GM23338 (cell line): ENCODE data around the gene OR2AT4. TPM values are rescaled to one million over a fixed set of nuclear protein-coding genes. Genes with fewer than 3 reads are reported as not detected.

Experiments used
- ATAC-seq: fragments of 200-7000 bp; cut with Tn5 transposase; 3 replicates; pipeline ENCODE4 v1.9.1; 2020
- DNase-seq: peaks from one replicate; pipeline ENCODE4 v3.0.0-alpha.2; 2015; ENCODE audit warnings: low spot score
- H2AFZ ChIP-seq: fragments of 200-600 bp; sonication (generic); 2 replicates; pipeline ENCODE4 v1.8.0; 2016; ENCODE audit warnings: antibody characterized with exemption, mild to moderate bottlenecking, moderate library complexity
- H3F3A ChIP-seq: fragments of 200-600 bp; sonication (generic); replicated peaks from 2 replicates; pipeline ENCODE4 v1.8.0; 2017; ENCODE audit warnings: antibody characterized with exemption, mixed run types, low read depth
- H3K27ac ChIP-seq: fragments of 200-600 bp; sonication (generic); 2 replicates; pipeline ENCODE4 v1.6.1; 2016; ENCODE audit warnings: low read depth
- H3K27me3 ChIP-seq: fragments of 200-600 bp; sonication (generic); 2 replicates; pipeline ENCODE4 v1.8.0; 2016; ENCODE audit warnings: mild to moderate bottlenecking, mixed run types, moderate library complexity; ENCODE audit not compliant: insufficient read depth
- H3K36me3 ChIP-seq: fragments of 200-600 bp; sonication (generic); 2 replicates; pipeline ENCODE4 v1.8.0; 2016; ENCODE audit warnings: mild to moderate bottlenecking; ENCODE audit not compliant: insufficient read depth
- H3K4me1 ChIP-seq: fragments of 200-600 bp; sonication (generic); 2 replicates; pipeline ENCODE4 v1.8.0; 2016; ENCODE audit warnings: mild to moderate bottlenecking, moderate library complexity; ENCODE audit not compliant: insufficient read depth
- H3K4me2 ChIP-seq: fragments of 200-600 bp; sonication (generic); 2 replicates; pipeline ENCODE4 v1.7.1; 2017; ENCODE audit warnings: mixed run types
- H3K4me3 ChIP-seq: fragments of 200-600 bp; sonication (generic); 2 replicates; pipeline ENCODE4 v1.6.1; 2016; ENCODE audit warnings: mixed run types
- H3K79me2 ChIP-seq: fragments of 200-600 bp; sonication (generic); replicated peaks from 2 replicates; pipeline ENCODE4 v1.8.0; 2017; ENCODE audit warnings: mild to moderate bottlenecking; ENCODE audit not compliant: insufficient read depth
- H3K9me2 ChIP-seq: fragments of 200-600 bp; sonication (generic); 2 replicates; pipeline ENCODE4 v1.8.0; 2017; ENCODE audit not compliant: insufficient read depth
- H4K20me1 ChIP-seq: fragments of 200-600 bp; sonication (generic); replicated peaks from 2 replicates; pipeline ENCODE4 v1.8.0; 2017; ENCODE audit warnings: mild to moderate bottlenecking; ENCODE audit not compliant: insufficient read depth
- H3K27ac Mint-ChIP-seq: 2 replicates; pipeline ENCODE4 v1.8.0; 2020; ENCODE audit warnings: inconsistent platforms, mild to moderate bottlenecking, moderate library complexity, mixed read lengths
- H3K27me3 Mint-ChIP-seq: 3 replicates; pipeline ENCODE4 v1.8.0; 2022; ENCODE audit warnings: low read depth, mild to moderate bottlenecking, moderate library complexity, mixed read lengths, inconsistent platforms; ENCODE audit not compliant: insufficient read depth, poor library complexity
- H3K36me3 Mint-ChIP-seq: 3 replicates; pipeline ENCODE4 v1.8.0; 2021; ENCODE audit warnings: low read depth, mild to moderate bottlenecking, inconsistent platforms, moderate library complexity, mixed read lengths
- H3K4me1 Mint-ChIP-seq: 3 replicates; pipeline ENCODE4 v1.8.0; 2020; ENCODE audit warnings: mild to moderate bottlenecking, inconsistent platforms, mixed read lengths
- H3K4me3 Mint-ChIP-seq: 3 replicates; pipeline ENCODE4 v1.8.0; 2021; ENCODE audit warnings: moderate library complexity, mild to moderate bottlenecking, inconsistent platforms, mixed read lengths
- H3K9me3 Mint-ChIP-seq: 3 replicates; pipeline ENCODE4 v1.8.0; 2020; ENCODE audit warnings: moderate library complexity, mild to moderate bottlenecking, inconsistent platforms, mixed read lengths
- CREB1 ChIP-seq: fragments of 250-450 bp; sonication (Bioruptor Pico); IDR thresholded peaks from 2 replicates; pipeline ENCODE4 v1.5.0; 2020; ENCODE audit warnings: low read depth, mild to moderate bottlenecking, moderate library complexity
- EZH2 ChIP-seq: fragments of 200-600 bp; sonication (generic); IDR thresholded peaks from one replicate; pipeline ENCODE4 v1.8.0; 2017; ENCODE audit warnings: antibody characterized with exemption, mild to moderate bottlenecking, low read depth; ENCODE audit not compliant: unreplicated experiment
- EZH2phosphoT487 ChIP-seq: fragments of 200-600 bp; sonication (generic); IDR thresholded peaks from one replicate; pipeline ENCODE4 v1.8.1; 2018; ENCODE audit warnings: antibody characterized with exemption; ENCODE audit not compliant: unreplicated experiment
- JUNB ChIP-seq: IDR thresholded peaks from one replicate; pipeline ENCODE4 v1.6.1; 2016; ENCODE audit warnings: antibody characterized with exemption; ENCODE audit not compliant: unreplicated experiment
- NANOG ChIP-seq: IDR thresholded peaks from 2 replicates; pipeline ENCODE4 v1.6.1; 2016; ENCODE audit warnings: antibody characterized with exemption, borderline replicate concordance
- POLR2AphosphoS5 ChIP-seq: IDR thresholded peaks from 2 replicates; pipeline ENCODE4 v1.6.1; 2016; ENCODE audit warnings: antibody characterized with exemption, low read depth
- STAT1 ChIP-seq: IDR thresholded peaks from one replicate; pipeline ENCODE4 v1.6.1; 2016; ENCODE audit warnings: antibody characterized with exemption; ENCODE audit not compliant: unreplicated experiment
- ZNF114 ChIP-seq: fragments of 250-450 bp; sonication (Bioruptor Pico); IDR thresholded peaks from 2 replicates; pipeline ENCODE4 v1.5.0; 2020; ENCODE audit warnings: mild to moderate bottlenecking, moderate library complexity
- ZNF331 ChIP-seq: fragments of 250-450 bp; sonication (Bioruptor Pico); IDR thresholded peaks from 2 replicates; pipeline ENCODE4 v1.5.0; 2020; ENCODE audit warnings: low read depth, mild to moderate bottlenecking, moderate library complexity
- polyA plus RNA-seq: library from polyadenylated mRNA; unstranded; fragments of >200 nt; fragmentation: Nextera tagmentation; extraction: Ambion mirVana; gene quantifications from 2 replicates; pipeline ENCODE4 v1.2.1, GENCODE V29; 2016
- total RNA-seq: library from RNA; depleted of rRNA; stranded (reverse); fragments of >200 nt; shearing (Covaris generic); gene quantifications from 2 replicates; pipeline ENCODE4 v1.2.3, GENCODE V29; 2014
- TF ChIP-seq, protein P1 (sequence below), 2 experiments: fragments of 200-600 bp in 1 of 2; sonication (generic) in 1 of 2; conservative IDR thresholded peaks; 2 replicates each; pipeline versions ENCODE4 v1.5.1 to v1.6.1; 2016 to 2017; ENCODE audit warnings: antibody characterized with exemption in 2 of 2, low read depth in 2 of 2, mild to moderate bottlenecking in 2 of 2, moderate library complexity in 1 of 2
- TF ChIP-seq, protein P2 (sequence below): IDR thresholded peaks from 2 replicates; pipeline ENCODE4 v1.6.1; 2016; ENCODE audit warnings: antibody characterized with exemption
- TF ChIP-seq, protein P3 (sequence below): IDR thresholded peaks from one replicate; pipeline ENCODE4 v1.6.1; 2018; ENCODE audit warnings: antibody characterized with exemption; ENCODE audit not compliant: unreplicated experiment

The OR2AT4 gene
- total and polyA plus RNA-seq, 2 experiments from 2014 or later: not detected

DNA sequence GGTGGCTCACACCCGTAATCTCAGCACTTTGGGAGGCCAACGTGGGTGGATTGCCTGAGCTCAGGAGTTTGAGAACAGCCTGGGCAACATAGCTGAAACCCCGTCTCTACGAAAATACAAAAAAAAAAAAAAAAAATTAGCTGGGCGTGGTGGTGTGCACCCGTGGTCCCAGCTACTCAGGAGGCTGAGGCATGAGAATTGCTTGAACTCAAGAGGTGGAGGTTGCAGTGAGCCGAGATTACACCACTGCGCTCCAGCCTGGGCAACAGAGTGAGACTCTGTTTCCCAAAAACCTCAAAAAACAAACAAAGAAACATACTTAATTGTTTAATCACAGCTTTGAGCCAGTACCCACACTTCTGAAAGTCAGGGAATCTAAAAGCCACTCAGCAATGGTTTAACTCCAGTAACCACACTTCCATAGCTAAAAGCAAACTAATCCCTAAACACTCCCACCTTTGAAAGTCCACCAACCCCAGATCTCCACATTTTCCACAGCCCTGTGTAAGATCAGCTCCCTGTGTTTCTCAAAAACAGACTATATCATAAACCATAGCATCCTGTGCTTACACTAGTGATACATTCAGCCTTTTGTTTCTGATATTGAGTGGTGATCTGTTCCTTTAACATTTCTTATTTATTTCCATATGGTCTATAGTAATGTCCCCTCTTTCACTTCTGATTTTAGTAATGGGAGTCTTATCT lies 4.9 kb upstream of the OR2AT4 start:
- Histone ChIP-seq H3K4me2 (no peak overlapping the region), H3K4me3 (no peak overlapping the region), H3K4me1 (no peaks in the 10 kb centered on the region; the same call in 1 of the 2 replicates), H3K27me3 (no peaks in the 10 kb centered on the region), H3F3A (no peaks in the 10 kb centered on the region), H3K27ac (no peak overlapping the region), H2AFZ (no peak overlapping the region), H3K79me2 (no peaks in the 10 kb centered on the region), H3K9me2 (no peaks in the 10 kb centered on the region), H3K36me3 (no peaks in the 10 kb centered on the region), H4K20me1 (no peaks in the 10 kb centered on the region)
- Mint-ChIP-seq H3K4me3 (no peak overlapping the region), H3K9me3 (peaks cover 7% of the 10 kb centered on the region; the same call in 2 of the 3 replicates), H3K27me3 (no peaks in the 10 kb centered on the region), H3K36me3 (no peaks in the 10 kb centered on the region), H3K4me1 (peaks cover 7% of the 10 kb centered on the region; the same call in 2 of the 3 replicates), H3K27ac (no peak overlapping the region)
- no peak for ATAC-seq
- DNase-seq: no peak
- TF ChIP-seq JUNB (no peak), POLR2AphosphoS5 (no peak), STAT1 (no peak), CREB1 (no peak), ZNF114 (CRISPR knock-in tag) (no peak)

DNA sequence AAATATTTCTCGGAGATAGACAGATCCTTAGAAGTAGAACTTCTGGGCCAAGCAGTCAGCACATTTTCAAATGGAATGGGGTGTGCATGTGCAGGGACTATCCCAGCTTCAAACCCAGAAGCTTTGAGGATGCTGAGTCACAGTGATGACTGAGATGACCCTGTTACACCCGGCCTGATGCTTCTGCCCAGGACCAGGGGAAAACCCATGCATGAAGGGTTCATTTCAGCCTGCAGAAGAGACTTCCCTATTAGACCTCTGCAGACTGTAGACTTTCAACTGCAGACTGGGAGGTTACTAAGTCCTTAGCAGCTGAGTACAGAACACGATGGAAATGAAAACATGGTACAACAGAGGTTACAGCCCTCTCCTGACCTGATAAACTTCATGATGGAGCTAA lies 3.6 kb upstream of the OR2AT4 start:
- no peak overlapping the region for H3K4me3 ChIP-seq
- DNase-seq (no peak), ATAC-seq (no peak)
- no peaks in the 10 kb centered on the region for H3K27me3 Mint-ChIP-seq
- no peak for TF ChIP-seq NANOG
- no peak for TF ChIP-seq ZNF114 (CRISPR knock-in tag)
- no peak for TF ChIP-seq ZNF331 (CRISPR knock-in tag)
- no peak for TF ChIP-seq STAT1
- H3K9me3 Mint-ChIP-seq: peaks cover 7% of the 10 kb centered on the region; the same call in 2 of the 3 replicates
- H3K79me2 ChIP-seq: no peaks in the 10 kb centered on the region
- no peaks in the 10 kb centered on the region for H4K20me1 ChIP-seq
- H3K36me3 Mint-ChIP-seq: no peaks in the 10 kb centered on the region
- H3K9me2 ChIP-seq: no peaks in the 10 kb centered on the region
- no peak overlapping the region for H3K27ac Mint-ChIP-seq
- no peaks in the 10 kb centered on the region; the same call in 1 of the 2 replicates for H3K4me1 ChIP-seq
- no peak overlapping the region for H3K4me3 Mint-ChIP-seq
- H3K4me1 Mint-ChIP-seq: peaks cover 5% of the 10 kb centered on the region; the same call in 2 of the 3 replicates
- no peaks in the 10 kb centered on the region for H3K27me3 ChIP-seq
- H3K4me2 ChIP-seq: no peak overlapping the region
- no peaks in the 10 kb centered on the region for H3K36me3 ChIP-seq
- H3K27ac ChIP-seq: no peak overlapping the region
- H3F3A ChIP-seq: no peaks in the 10 kb centered on the region
- peak overlapping the region; percentile 44; the same call in 1 of the 2 replicates for H2AFZ ChIP-seq

DNA sequence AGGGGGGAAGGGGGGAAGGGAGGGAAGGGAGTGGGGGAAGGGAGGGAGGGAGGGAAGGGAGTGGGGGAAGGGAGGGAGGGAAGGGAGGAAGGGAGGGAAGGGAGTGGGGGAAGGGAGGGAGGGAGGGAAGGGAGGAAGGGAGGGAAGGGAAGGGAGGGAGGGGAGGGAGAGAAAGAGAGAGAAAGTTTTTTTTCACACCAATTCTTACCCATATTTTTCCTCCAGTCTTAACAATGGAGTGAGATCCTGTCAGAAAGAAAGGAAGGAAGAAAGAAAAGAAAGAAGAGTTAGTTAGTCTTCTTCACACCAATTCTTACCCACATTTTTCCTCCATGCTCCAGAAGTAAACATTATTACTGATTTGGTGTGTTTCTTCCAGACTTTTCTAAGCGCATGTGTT lies 3.0 kb upstream of the OR2AT4 start:
- H3F3A ChIP-seq: no peaks in the 10 kb centered on the region
- H2AFZ ChIP-seq: no peak overlapping the region
- ATAC-seq (no peak), DNase-seq (no peak)
- no peak overlapping the region for H3K27ac ChIP-seq
- Mint-ChIP-seq H3K4me1 (peaks cover 5% of the 10 kb centered on the region; the same call in 2 of the 3 replicates), H3K27me3 (no peaks in the 10 kb centered on the region), H3K4me3 (no peak overlapping the region), H3K27ac (no peak overlapping the region), H3K9me3 (peaks cover 7% of the 10 kb centered on the region; the same call in 2 of the 3 replicates), H3K36me3 (no peaks in the 10 kb centered on the region)
- no peak for TF ChIP-seq EZH2
- TF ChIP-seq STAT1: no peak
- TF ChIP-seq EZH2phosphoT487: no peak
- TF ChIP-seq, protein P1, sequence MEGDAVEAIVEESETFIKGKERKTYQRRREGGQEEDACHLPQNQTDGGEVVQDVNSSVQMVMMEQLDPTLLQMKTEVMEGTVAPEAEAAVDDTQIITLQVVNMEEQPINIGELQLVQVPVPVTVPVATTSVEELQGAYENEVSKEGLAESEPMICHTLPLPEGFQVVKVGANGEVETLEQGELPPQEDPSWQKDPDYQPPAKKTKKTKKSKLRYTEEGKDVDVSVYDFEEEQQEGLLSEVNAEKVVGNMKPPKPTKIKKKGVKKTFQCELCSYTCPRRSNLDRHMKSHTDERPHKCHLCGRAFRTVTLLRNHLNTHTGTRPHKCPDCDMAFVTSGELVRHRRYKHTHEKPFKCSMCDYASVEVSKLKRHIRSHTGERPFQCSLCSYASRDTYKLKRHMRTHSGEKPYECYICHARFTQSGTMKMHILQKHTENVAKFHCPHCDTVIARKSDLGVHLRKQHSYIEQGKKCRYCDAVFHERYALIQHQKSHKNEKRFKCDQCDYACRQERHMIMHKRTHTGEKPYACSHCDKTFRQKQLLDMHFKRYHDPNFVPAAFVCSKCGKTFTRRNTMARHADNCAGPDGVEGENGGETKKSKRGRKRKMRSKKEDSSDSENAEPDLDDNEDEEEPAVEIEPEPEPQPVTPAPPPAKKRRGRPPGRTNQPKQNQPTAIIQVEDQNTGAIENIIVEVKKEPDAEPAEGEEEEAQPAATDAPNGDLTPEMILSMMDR (conservative IDR thresholded peaks at IDR 0.05; ENCODE audit: low read depth in 2 of 2): no peak
- TF ChIP-seq, protein P2, sequence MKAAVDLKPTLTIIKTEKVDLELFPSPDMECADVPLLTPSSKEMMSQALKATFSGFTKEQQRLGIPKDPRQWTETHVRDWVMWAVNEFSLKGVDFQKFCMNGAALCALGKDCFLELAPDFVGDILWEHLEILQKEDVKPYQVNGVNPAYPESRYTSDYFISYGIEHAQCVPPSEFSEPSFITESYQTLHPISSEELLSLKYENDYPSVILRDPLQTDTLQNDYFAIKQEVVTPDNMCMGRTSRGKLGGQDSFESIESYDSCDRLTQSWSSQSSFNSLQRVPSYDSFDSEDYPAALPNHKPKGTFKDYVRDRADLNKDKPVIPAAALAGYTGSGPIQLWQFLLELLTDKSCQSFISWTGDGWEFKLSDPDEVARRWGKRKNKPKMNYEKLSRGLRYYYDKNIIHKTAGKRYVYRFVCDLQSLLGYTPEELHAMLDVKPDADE: no peak
- no peak for TF ChIP-seq NANOG
- TF ChIP-seq, protein P3, sequence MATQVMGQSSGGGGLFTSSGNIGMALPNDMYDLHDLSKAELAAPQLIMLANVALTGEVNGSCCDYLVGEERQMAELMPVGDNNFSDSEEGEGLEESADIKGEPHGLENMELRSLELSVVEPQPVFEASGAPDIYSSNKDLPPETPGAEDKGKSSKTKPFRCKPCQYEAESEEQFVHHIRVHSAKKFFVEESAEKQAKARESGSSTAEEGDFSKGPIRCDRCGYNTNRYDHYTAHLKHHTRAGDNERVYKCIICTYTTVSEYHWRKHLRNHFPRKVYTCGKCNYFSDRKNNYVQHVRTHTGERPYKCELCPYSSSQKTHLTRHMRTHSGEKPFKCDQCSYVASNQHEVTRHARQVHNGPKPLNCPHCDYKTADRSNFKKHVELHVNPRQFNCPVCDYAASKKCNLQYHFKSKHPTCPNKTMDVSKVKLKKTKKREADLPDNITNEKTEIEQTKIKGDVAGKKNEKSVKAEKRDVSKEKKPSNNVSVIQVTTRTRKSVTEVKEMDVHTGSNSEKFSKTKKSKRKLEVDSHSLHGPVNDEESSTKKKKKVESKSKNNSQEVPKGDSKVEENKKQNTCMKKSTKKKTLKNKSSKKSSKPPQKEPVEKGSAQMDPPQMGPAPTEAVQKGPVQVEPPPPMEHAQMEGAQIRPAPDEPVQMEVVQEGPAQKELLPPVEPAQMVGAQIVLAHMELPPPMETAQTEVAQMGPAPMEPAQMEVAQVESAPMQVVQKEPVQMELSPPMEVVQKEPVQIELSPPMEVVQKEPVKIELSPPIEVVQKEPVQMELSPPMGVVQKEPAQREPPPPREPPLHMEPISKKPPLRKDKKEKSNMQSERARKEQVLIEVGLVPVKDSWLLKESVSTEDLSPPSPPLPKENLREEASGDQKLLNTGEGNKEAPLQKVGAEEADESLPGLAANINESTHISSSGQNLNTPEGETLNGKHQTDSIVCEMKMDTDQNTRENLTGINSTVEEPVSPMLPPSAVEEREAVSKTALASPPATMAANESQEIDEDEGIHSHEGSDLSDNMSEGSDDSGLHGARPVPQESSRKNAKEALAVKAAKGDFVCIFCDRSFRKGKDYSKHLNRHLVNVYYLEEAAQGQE: no peak
- TF ChIP-seq CREB1: no peak
- no peaks in the 10 kb centered on the region for H3K36me3 ChIP-seq
- H4K20me1 ChIP-seq: no peaks in the 10 kb centered on the region
- no peaks in the 10 kb centered on the region for H3K9me2 ChIP-seq
- H3K27me3 ChIP-seq: no peaks in the 10 kb centered on the region
- no peaks in the 10 kb centered on the region; the same call in 1 of the 2 replicates for H3K4me1 ChIP-seq
- H3K79me2 ChIP-seq: no peaks in the 10 kb centered on the region
- H3K4me2 ChIP-seq: no peak overlapping the region
- no peak overlapping the region for H3K4me3 ChIP-seq
